Inflammatory macrophage treated with lipopolysaccharide for 4 hours (primary cell): ENCODE measurements around the gene NGLY1.

ENCODE experiments used
- DNase-seq: peaks from one replicate; pipeline ENCODE4 v3.0.0-alpha.2; 2020

NGLY1 gene

GRCh38 chr3:25782938-25783660 is at the start of gene NGLY1:
NGLY1 (minus strand) TSS chr3:25783443; CDS start chr3:25783390, 53 bp downstream.
- peak; percentile 86 for DNase-seq

GRCh38 chr3:25831578-25831977 is 48.3 kb upstream of the NGLY1 start:
- DNase-seq: no peak

- DNase-seq: no peak
These were observed 47.4 kb upstream of the NGLY1 start for GRCh38 chr3:25830373-25831280.

GRCh38 chr3:25826510-25826909 is 43.3 kb upstream of the NGLY1 start:
- no peak for DNase-seq

GRCh38 chr3:25823314-25823713 is 40.1 kb upstream of the NGLY1 start:
- DNase-seq: no peak

GRCh38 chr3:25821746-25822573 is 38.7 kb upstream of the NGLY1 start:
- DNase-seq: no peak

- DNase-seq: no peak
These were observed 37.7 kb upstream of the NGLY1 start for GRCh38 chr3:25820816-25821486.

GRCh38 chr3:25820366-25820765 is 37.1 kb upstream of the NGLY1 start:
- DNase-seq: peak; percentile 40

- no peak for DNase-seq
These were observed 35.1 kb upstream of the NGLY1 start for GRCh38 chr3:25818335-25818734.

GRCh38 chr3:25817638-25818037 is 34.4 kb upstream of the NGLY1 start:
- no peak for DNase-seq

GRCh38 chr3:25817107-25817506 is 33.9 kb upstream of the NGLY1 start:
- DNase-seq: no peak

- DNase-seq: no peak
These were observed 29.4 kb upstream of the NGLY1 start for GRCh38 chr3:25812644-25813043.

- DNase-seq: no peak
These were observed 21.4 kb upstream of the NGLY1 start for GRCh38 chr3:25804676-25805075.

- DNase-seq: no peak
These were observed 20.6 kb upstream of the NGLY1 start for GRCh38 chr3:25803833-25804232.

GRCh38 chr3:25801786-25802185 is 18.5 kb upstream of the NGLY1 start:
- DNase-seq: no peak

- DNase-seq: peak; percentile 97
These were observed 6.6 kb upstream of the NGLY1 start, which contains the start of gene OXSM for GRCh38 chr3:25789596-25790556. OXSM (plus strand) TSS chr3:25790090; CDS start chr3:25791021, 931 bp downstream.

- DNase-seq: no peak
These were observed 6.0 kb upstream of the NGLY1 start for GRCh38 chr3:25789209-25789595.

GRCh38 chr3:25787689-25788088 is 4.4 kb upstream of the NGLY1 start:
- no peak for DNase-seq

- peak; percentile 8 for DNase-seq
These were observed 2.6 kb upstream of the NGLY1 start for GRCh38 chr3:25785826-25786225.

GRCh38 chr3:25784971-25785370 is 1.7 kb upstream of the NGLY1 start:
- no peak for DNase-seq
